ENCODE data around the gene FAM149B1.

FAM149B1 gene

GRCh38 chr10:73169320-73169719 is 1.4 kb downstream of the FAM149B1 start:
- Histone ChIP-seq H3K4me3 (ENCODE audit: low read length in 2 of 2) (no peak overlapping the region), H3K27me3 (ENCODE audit: control insufficient read depth in 2 of 2, insufficient read depth in 2 of 2, low read length in 2 of 2) (no peaks in the 10 kb centered on the region), H3K9ac (ENCODE audit: low read depth in 1 of 2, low read length in 2 of 2) (no peak overlapping the region), H3K36me3 (ENCODE audit: control insufficient read depth in 2 of 2, insufficient read depth in 2 of 2, low read length in 2 of 2) (no peaks in the 10 kb centered on the region), H3K27ac (ENCODE audit: low read depth in 2 of 2, low read length in 2 of 2) (no peak overlapping the region), H3K4me1 (ENCODE audit: control insufficient read depth in 2 of 2, insufficient read depth in 2 of 2, low read length in 2 of 2) (peaks cover 10 to 16% of the 10 kb centered on the region in 2 donors), H3K9me3 (ENCODE audit: control insufficient read depth in 2 of 2, low read length in 2 of 2) (no peaks in the 10 kb centered on the region)

- H3K9me3 ChIP-seq (ENCODE audit: control insufficient read depth in 2 of 2, low read length in 2 of 2) = no peaks in the 10 kb centered on the region
- no peaks in the 10 kb centered on the region for H3K27me3 ChIP-seq (ENCODE audit: control insufficient read depth in 2 of 2, insufficient read depth in 2 of 2, low read length in 2 of 2)
- peaks cover 5 to 6% of the 10 kb centered on the region in 2 donors for H3K36me3 ChIP-seq (ENCODE audit: control insufficient read depth in 2 of 2, insufficient read depth in 2 of 2, low read length in 2 of 2)
Measured at GRCh38 chr10:73172867-73173266, 4.9 kb downstream of the FAM149B1 start.

DNA sequence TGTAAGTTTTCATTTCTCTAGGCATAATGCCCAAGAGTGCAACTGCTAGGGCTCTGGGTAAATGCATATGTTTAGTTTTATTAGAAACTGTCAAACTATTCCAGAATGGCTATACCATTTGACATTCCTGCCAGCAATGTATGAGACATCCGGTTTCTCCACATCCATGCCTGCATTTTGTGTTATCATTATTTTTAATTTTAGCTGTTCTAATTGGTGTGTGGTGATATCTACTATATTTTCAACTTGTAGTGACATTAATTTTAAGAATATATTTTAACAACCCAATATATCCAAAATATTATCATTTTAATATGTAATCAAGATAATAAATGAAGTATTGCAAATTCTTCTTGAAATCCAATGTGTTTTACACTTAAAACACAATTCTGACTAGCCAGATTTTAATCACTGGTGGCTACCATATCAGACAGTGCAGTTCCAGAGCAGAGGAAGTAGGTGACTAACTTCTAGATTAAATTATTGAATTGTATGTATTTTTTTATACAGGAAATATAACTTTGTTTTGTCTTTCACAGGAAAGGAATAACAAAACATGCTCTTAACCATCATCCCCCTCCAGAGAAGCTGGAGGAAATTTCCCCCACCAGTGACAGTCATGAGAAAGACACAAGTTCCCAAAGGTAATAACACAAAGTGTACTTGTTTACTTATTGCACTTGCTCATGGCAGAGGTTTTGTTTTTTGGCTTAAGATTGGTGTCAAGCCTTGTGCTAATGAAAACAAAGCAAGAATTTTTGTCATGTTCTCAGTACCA is 6.4 kb downstream of the FAM149B1 start:
- Histone ChIP-seq H3K27ac (ENCODE audit: low read depth in 2 of 2, low read length in 2 of 2) (no peak overlapping the region), H3K27me3 (ENCODE audit: control insufficient read depth in 2 of 2, insufficient read depth in 2 of 2, low read length in 2 of 2) (no peaks in the 10 kb centered on the region), H3K4me1 (ENCODE audit: control insufficient read depth in 2 of 2, insufficient read depth in 2 of 2, low read length in 2 of 2) (no peaks in the 10 kb centered on the region), H3K36me3 (ENCODE audit: control insufficient read depth in 2 of 2, insufficient read depth in 2 of 2, low read length in 2 of 2) (peaks cover 5 to 6% of the 10 kb centered on the region in 2 donors), H3K9ac (ENCODE audit: low read depth in 1 of 2, low read length in 2 of 2) (no peak overlapping the region), H3K9me3 (ENCODE audit: control insufficient read depth in 2 of 2, low read length in 2 of 2) (no peaks in the 10 kb centered on the region), H3K4me3 (ENCODE audit: low read length in 2 of 2) (no peak overlapping the region)

More at GRCh38 chr10:73172867-73173266, 4.9 kb downstream of the FAM149B1 start:
- Histone ChIP-seq H3K4me1 (ENCODE audit: control insufficient read depth in 2 of 2, insufficient read depth in 2 of 2, low read length in 2 of 2) (peaks cover 5 to 7% of the 10 kb centered on the region in 2 donors), H3K4me3 (ENCODE audit: low read length in 2 of 2) (no peak overlapping the region), H3K9ac (ENCODE audit: low read depth in 1 of 2, low read length in 2 of 2) (no peak overlapping the region), H3K27ac (ENCODE audit: low read depth in 2 of 2, low read length in 2 of 2) (no peak overlapping the region)

GRCh38 chr10:73182568-73182967 is 14.6 kb downstream of the FAM149B1 start:
- Histone ChIP-seq H3K9me3 (ENCODE audit: control insufficient read depth in 2 of 2, low read length in 2 of 2) (no peaks in the 10 kb centered on the region), H3K9ac (ENCODE audit: low read depth in 1 of 2, low read length in 2 of 2) (no peak overlapping the region), H3K27ac (ENCODE audit: low read depth in 2 of 2, low read length in 2 of 2) (no peak overlapping the region), H3K36me3 (ENCODE audit: control insufficient read depth in 2 of 2, insufficient read depth in 2 of 2, low read length in 2 of 2) (peaks cover 10 to 18% of the 10 kb centered on the region in 2 donors), H3K4me3 (ENCODE audit: low read length in 2 of 2) (no peak overlapping the region), H3K4me1 (ENCODE audit: control insufficient read depth in 2 of 2, insufficient read depth in 2 of 2, low read length in 2 of 2) (no peaks in the 10 kb centered on the region), H3K27me3 (ENCODE audit: control insufficient read depth in 2 of 2, insufficient read depth in 2 of 2, low read length in 2 of 2) (no peaks in the 10 kb centered on the region)

DNA sequence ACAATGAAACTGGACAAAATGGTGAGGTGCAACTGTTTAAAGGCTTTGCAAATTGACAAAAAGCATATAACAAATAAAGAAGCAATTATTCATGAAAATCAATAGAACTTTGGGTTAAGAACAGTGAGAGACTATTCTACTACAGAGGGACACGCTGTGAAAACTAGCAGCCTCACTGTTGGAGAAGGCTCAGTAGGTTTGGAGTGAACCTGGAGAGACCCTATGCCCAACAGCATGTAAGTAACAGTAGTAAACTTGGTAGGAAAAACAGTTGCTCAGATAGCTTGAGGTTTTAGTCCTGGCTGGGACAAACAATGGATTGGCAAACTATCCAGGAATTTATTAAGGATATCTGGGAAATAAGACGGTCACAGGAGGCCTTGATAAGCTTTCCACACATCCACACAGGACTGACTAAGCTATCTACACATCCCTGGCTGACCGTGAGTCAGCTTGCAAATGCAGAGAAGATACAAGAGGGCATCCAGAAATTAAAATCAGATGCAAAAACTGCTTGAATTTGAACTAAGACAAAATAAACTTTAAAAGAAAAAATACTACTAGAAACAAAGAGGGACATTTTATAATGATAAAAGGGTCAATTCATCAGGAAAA is 15.9 kb downstream of the FAM149B1 start:
- no peak overlapping the region for H3K9ac ChIP-seq (ENCODE audit: low read depth in 1 of 2, low read length in 2 of 2)
- no peak overlapping the region for H3K4me3 ChIP-seq (ENCODE audit: low read length in 2 of 2)
- H3K4me1 ChIP-seq (ENCODE audit: control insufficient read depth in 2 of 2, insufficient read depth in 2 of 2, low read length in 2 of 2) = no peaks in the 10 kb centered on the region
- H3K27me3 ChIP-seq (ENCODE audit: control insufficient read depth in 2 of 2, insufficient read depth in 2 of 2, low read length in 2 of 2) = no peaks in the 10 kb centered on the region
- peaks cover 10 to 18% of the 10 kb centered on the region in 2 donors for H3K36me3 ChIP-seq (ENCODE audit: control insufficient read depth in 2 of 2, insufficient read depth in 2 of 2, low read length in 2 of 2)
- no peaks in the 10 kb centered on the region for H3K9me3 ChIP-seq (ENCODE audit: control insufficient read depth in 2 of 2, low read length in 2 of 2)
- H3K27ac ChIP-seq (ENCODE audit: low read depth in 2 of 2, low read length in 2 of 2) = no peak overlapping the region

GRCh38 chr10:73186266-73186665 is 18.3 kb downstream of the FAM149B1 start:
- H3K4me1 ChIP-seq (ENCODE audit: control insufficient read depth in 2 of 2, insufficient read depth in 2 of 2, low read length in 2 of 2) = no peaks in the 10 kb centered on the region
- H3K27me3 ChIP-seq (ENCODE audit: control insufficient read depth in 2 of 2, insufficient read depth in 2 of 2, low read length in 2 of 2) = no peaks in the 10 kb centered on the region
- no peak overlapping the region for H3K27ac ChIP-seq (ENCODE audit: low read depth in 2 of 2, low read length in 2 of 2)
- H3K9ac ChIP-seq (ENCODE audit: low read depth in 1 of 2, low read length in 2 of 2) = no peak overlapping the region
- peaks cover 10 to 12% of the 10 kb centered on the region in 2 donors for H3K36me3 ChIP-seq (ENCODE audit: control insufficient read depth in 2 of 2, insufficient read depth in 2 of 2, low read length in 2 of 2)
- no peak overlapping the region for H3K4me3 ChIP-seq (ENCODE audit: low read length in 2 of 2)
- no peaks in the 10 kb centered on the region for H3K9me3 ChIP-seq (ENCODE audit: control insufficient read depth in 2 of 2, low read length in 2 of 2)

- Histone ChIP-seq H3K27ac (ENCODE audit: low read depth in 2 of 2, low read length in 2 of 2) (no peak overlapping the region), H3K27me3 (ENCODE audit: control insufficient read depth in 2 of 2, insufficient read depth in 2 of 2, low read length in 2 of 2) (no peaks in the 10 kb centered on the region), H3K4me1 (ENCODE audit: control insufficient read depth in 2 of 2, insufficient read depth in 2 of 2, low read length in 2 of 2) (no peaks in the 10 kb centered on the region), H3K9me3 (ENCODE audit: control insufficient read depth in 2 of 2, low read length in 2 of 2) (no peaks in the 10 kb centered on the region), H3K36me3 (ENCODE audit: control insufficient read depth in 2 of 2, insufficient read depth in 2 of 2, low read length in 2 of 2) (no peaks in the 10 kb centered on the region), H3K4me3 (ENCODE audit: low read length in 2 of 2) (no peak overlapping the region), H3K9ac (ENCODE audit: low read depth in 1 of 2, low read length in 2 of 2) (no peak overlapping the region)
Measured at GRCh38 chr10:73190188-73190587, 22.3 kb downstream of the FAM149B1 start.

DNA sequence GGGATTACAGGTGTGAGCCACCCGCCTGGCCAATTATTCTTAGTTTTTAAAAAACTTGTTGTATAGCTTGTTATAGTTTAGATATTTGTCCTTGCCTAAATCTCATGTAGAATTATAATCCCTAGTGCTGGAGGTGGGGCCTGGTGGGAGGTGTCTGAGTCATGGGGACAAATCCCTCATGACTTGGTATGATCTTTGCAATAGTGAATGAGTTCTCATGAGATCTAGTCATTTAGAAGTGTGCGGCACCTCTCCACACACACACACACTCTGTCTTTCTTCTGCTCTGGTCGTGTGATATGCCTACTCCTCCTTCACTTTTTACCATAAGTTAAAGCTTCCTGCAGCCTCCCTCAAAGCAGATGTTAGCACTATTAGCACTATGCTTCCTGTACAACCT is 37.2 kb downstream of the FAM149B1 start:
- H3K27ac ChIP-seq (ENCODE audit: low read depth in 2 of 2, low read length in 2 of 2) = no peak overlapping the region
- no peaks in the 10 kb centered on the region for H3K4me1 ChIP-seq (ENCODE audit: control insufficient read depth in 2 of 2, insufficient read depth in 2 of 2, low read length in 2 of 2)
- H3K27me3 ChIP-seq (ENCODE audit: control insufficient read depth in 2 of 2, insufficient read depth in 2 of 2, low read length in 2 of 2) = no peaks in the 10 kb centered on the region
- H3K4me3 ChIP-seq (ENCODE audit: low read length in 2 of 2) = no peak overlapping the region
- H3K9me3 ChIP-seq (ENCODE audit: control insufficient read depth in 2 of 2, low read length in 2 of 2) = no peaks in the 10 kb centered on the region
- no peak overlapping the region for H3K9ac ChIP-seq (ENCODE audit: low read depth in 1 of 2, low read length in 2 of 2)
- H3K36me3 ChIP-seq (ENCODE audit: control insufficient read depth in 2 of 2, insufficient read depth in 2 of 2, low read length in 2 of 2) = peaks cover 0 to 2% of the 10 kb centered on the region in 2 donors

DNA sequence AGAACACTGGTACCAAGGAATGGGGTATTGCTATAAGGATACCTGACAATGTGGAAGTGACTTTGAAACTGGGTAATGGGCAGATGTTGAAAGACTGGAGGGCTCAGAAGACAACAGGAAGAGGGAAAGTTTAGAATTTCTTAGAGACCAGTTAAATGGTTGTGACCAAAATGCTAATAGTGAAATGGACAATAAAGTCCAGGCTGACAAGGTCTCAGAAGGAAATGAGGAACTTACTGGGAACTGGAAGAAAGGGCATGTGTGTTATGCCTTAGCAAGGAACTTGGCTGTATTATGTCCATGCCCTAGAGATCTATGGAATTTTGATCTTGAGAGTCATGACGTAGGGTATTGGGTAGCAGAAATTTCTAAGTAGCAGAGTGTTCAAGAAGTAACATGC is 38.0 kb downstream of the FAM149B1 start:
- H3K9me3 ChIP-seq (ENCODE audit: control insufficient read depth in 2 of 2, low read length in 2 of 2) = no peaks in the 10 kb centered on the region
- peaks cover 0 to 8% of the 10 kb centered on the region in 2 donors for H3K36me3 ChIP-seq (ENCODE audit: control insufficient read depth in 2 of 2, insufficient read depth in 2 of 2, low read length in 2 of 2)
- no peaks in the 10 kb centered on the region for H3K27me3 ChIP-seq (ENCODE audit: control insufficient read depth in 2 of 2, insufficient read depth in 2 of 2, low read length in 2 of 2)
- no peak overlapping the region for H3K4me3 ChIP-seq (ENCODE audit: low read length in 2 of 2)
- no peak overlapping the region for H3K27ac ChIP-seq (ENCODE audit: low read depth in 2 of 2, low read length in 2 of 2)
- H3K4me1 ChIP-seq (ENCODE audit: control insufficient read depth in 2 of 2, insufficient read depth in 2 of 2, low read length in 2 of 2) = no peaks in the 10 kb centered on the region
- H3K9ac ChIP-seq (ENCODE audit: low read depth in 1 of 2, low read length in 2 of 2) = no peak overlapping the region

GRCh38 chr10:73206385-73206784 is 38.5 kb downstream of the FAM149B1 start:
- peaks cover 0 to 8% of the 10 kb centered on the region in 2 donors for H3K36me3 ChIP-seq (ENCODE audit: control insufficient read depth in 2 of 2, insufficient read depth in 2 of 2, low read length in 2 of 2)

More at GRCh38 chr10:73206385-73206784, 38.5 kb downstream of the FAM149B1 start:
- Histone ChIP-seq H3K27me3 (ENCODE audit: control insufficient read depth in 2 of 2, insufficient read depth in 2 of 2, low read length in 2 of 2) (no peaks in the 10 kb centered on the region), H3K27ac (ENCODE audit: low read depth in 2 of 2, low read length in 2 of 2) (no peak overlapping the region), H3K9me3 (ENCODE audit: control insufficient read depth in 2 of 2, low read length in 2 of 2) (no peaks in the 10 kb centered on the region), H3K9ac (ENCODE audit: low read depth in 1 of 2, low read length in 2 of 2) (no peak overlapping the region), H3K4me3 (ENCODE audit: low read length in 2 of 2) (no peak overlapping the region), H3K4me1 (ENCODE audit: control insufficient read depth in 2 of 2, insufficient read depth in 2 of 2, low read length in 2 of 2) (no peaks in the 10 kb centered on the region)

All from mucosa of rectum (tissue), 2 donors.